ENCODE measurements around the gene HNRNPC. TPM values are rescaled to one million over a fixed set of nuclear protein-coding genes. Genes with fewer than 3 reads are reported as not detected.
"Not testable (repeated sequence)": the region's sequence is repeated elsewhere in the genome, so short reads cannot be mapped to it uniquely, and the experiment has no call there.

Gene HNRNPC
- total and polyA plus RNA-seq, 2 experiments from 2014 or later, result 513 to 800 TPM

- H3K36me3 ChIP-seq (replicated peaks; ENCODE audit: insufficient read depth, low read depth), result no peaks in the 10 kb centered on the region
- TF ChIP-seq EZH2 (IDR thresholded peaks at IDR 0.05; ENCODE audit: borderline replicate concordance) (no peak), CTCF (IDR thresholded peaks at IDR 0.05; ENCODE audit: poor library complexity) (no peak), EZH2phosphoT487 (IDR thresholded peaks at IDR 0.05; ENCODE audit: low read depth, severe bottlenecking, unreplicated experiment) (no peak)
- H3K9me2 ChIP-seq (replicated peaks; ENCODE audit: insufficient read depth), result no peaks in the 10 kb centered on the region
- no peak overlapping the region for H3K4me2 ChIP-seq
- H3K27ac ChIP-seq, result no peak overlapping the region
- WGBS (ENCODE audit: low lambda C conversion rate, missing lambda C conversion rate), result 92% methylated on average over 8 of the region's 8 CpGs
- no peaks in the 10 kb centered on the region for H3K27me3 ChIP-seq
- H4K20me1 ChIP-seq (ENCODE audit: insufficient read depth, poor library complexity, severe bottlenecking), result peaks cover 91% of the 10 kb centered on the region
- H2AFZ ChIP-seq, result no peak overlapping the region
- no peak for DNase-seq (ENCODE audit: low spot score)
- peaks cover 7% of the 10 kb centered on the region for H3K4me1 ChIP-seq (ENCODE audit: insufficient read depth)
- no peak overlapping the region for H3K4me3 ChIP-seq
- H3K79me2 ChIP-seq, result peaks cover 85% of the 10 kb centered on the region
- H3K9me3 ChIP-seq (ENCODE audit: low read depth), result no peaks in the 10 kb centered on the region
Measured at GRCh38 chr14:21215130-21215878, 53.9 kb downstream of the HNRNPC start.

GRCh38 chr14:21213652-21214051 lies 55.6 kb downstream of the HNRNPC start:
- no peaks in the 10 kb centered on the region for H3K27me3 ChIP-seq
- TF ChIP-seq CTCF (IDR thresholded peaks at IDR 0.05; ENCODE audit: poor library complexity), result no peak
- TF ChIP-seq EZH2 (IDR thresholded peaks at IDR 0.05; ENCODE audit: borderline replicate concordance), result no peak
- no peak for TF ChIP-seq EZH2phosphoT487 (IDR thresholded peaks at IDR 0.05; ENCODE audit: low read depth, severe bottlenecking, unreplicated experiment)
- H3K27ac ChIP-seq, result no peak overlapping the region
- H3K36me3 ChIP-seq (replicated peaks; ENCODE audit: insufficient read depth, low read depth), result no peaks in the 10 kb centered on the region
- H3K4me3 ChIP-seq, result no peak overlapping the region
- H3K4me1 ChIP-seq (ENCODE audit: insufficient read depth), result no peaks in the 10 kb centered on the region
- H2AFZ ChIP-seq, result no peak overlapping the region
- peaks cover 76% of the 10 kb centered on the region for H3K79me2 ChIP-seq
- no peak overlapping the region for H3K4me2 ChIP-seq
- H3K9me2 ChIP-seq (replicated peaks; ENCODE audit: insufficient read depth), result no peaks in the 10 kb centered on the region
- peaks cover 85% of the 10 kb centered on the region for H4K20me1 ChIP-seq (ENCODE audit: insufficient read depth, poor library complexity, severe bottlenecking)
- WGBS (ENCODE audit: low lambda C conversion rate, missing lambda C conversion rate), result 96% methylated on average over 1 of the region's 1 CpG
- no peaks in the 10 kb centered on the region for H3K9me3 ChIP-seq (ENCODE audit: low read depth)
- DNase-seq (ENCODE audit: low spot score), result no peak

GRCh38 chr14:21212824-21213223 lies 56.4 kb downstream of the HNRNPC start:
- H3K27me3 ChIP-seq; H3K9me2 ChIP-seq (replicated peaks; ENCODE audit: insufficient read depth); H3K4me3 ChIP-seq; H3K27ac ChIP-seq; H3K36me3 ChIP-seq (replicated peaks; ENCODE audit: insufficient read depth, low read depth); DNase-seq (ENCODE audit: low spot score); H2AFZ ChIP-seq; H3K4me2 ChIP-seq; H3K4me1 ChIP-seq (ENCODE audit: insufficient read depth); H3K9me3 ChIP-seq (ENCODE audit: low read depth): not testable (repeated sequence)
- Histone ChIP-seq H4K20me1 (ENCODE audit: insufficient read depth, poor library complexity, severe bottlenecking) (peaks cover 84% of the 10 kb centered on the region), H3K79me2 (peaks cover 77% of the 10 kb centered on the region)
- WGBS (ENCODE audit: low lambda C conversion rate, missing lambda C conversion rate), result 94% methylated on average over 8 of the region's 8 CpGs

- TF ChIP-seq CTCF (IDR thresholded peaks at IDR 0.05; ENCODE audit: poor library complexity) (no peak), EZH2phosphoT487 (IDR thresholded peaks at IDR 0.05; ENCODE audit: low read depth, severe bottlenecking, unreplicated experiment) (no peak), EZH2 (IDR thresholded peaks at IDR 0.05; ENCODE audit: borderline replicate concordance) (no peak)
- 90% methylated on average over 3 of the region's 3 CpGs for WGBS (ENCODE audit: low lambda C conversion rate, missing lambda C conversion rate)
- Histone ChIP-seq H3K9me3 (ENCODE audit: low read depth) (no peaks in the 10 kb centered on the region), H3K4me2 (no peak overlapping the region), H3K4me1 (ENCODE audit: insufficient read depth) (no peaks in the 10 kb centered on the region), H3K36me3 (replicated peaks; ENCODE audit: insufficient read depth, low read depth) (peaks cover 4% of the 10 kb centered on the region), H3K9me2 (replicated peaks; ENCODE audit: insufficient read depth) (no peaks in the 10 kb centered on the region), H3K27ac (no peak overlapping the region), H3K4me3 (no peak overlapping the region), H3K79me2 (peaks cover 66% of the 10 kb centered on the region), H4K20me1 (ENCODE audit: insufficient read depth, poor library complexity, severe bottlenecking) (peaks cover 78% of the 10 kb centered on the region), H3K27me3 (no peaks in the 10 kb centered on the region), H2AFZ (no peak overlapping the region)
- no peak for DNase-seq (ENCODE audit: low spot score)
Measured at GRCh38 chr14:21211509-21211908, 57.7 kb downstream of the HNRNPC start.
